Breast epithelium (tissue), 4 donors: Measurements from ENCODE around the gene MSX1. TPM values are rescaled to one million over a fixed set of nuclear protein-coding genes. Genes with fewer than 3 reads are reported as not detected.

Experiments used
- DNase-seq, 2 donors: peaks; one replicate each; pipeline ENCODE4 v3.0.0-alpha.2; 2019; ENCODE audit warnings: low spot score in 2 of 2
- H3K27ac ChIP-seq, 2 donors: fragments of 200-600 bp; sonication (generic) in 1 of 2; one replicate each; pipeline ENCODE4 v1.5.1; 2016 to 2019; ENCODE audit warnings: mild to moderate bottlenecking in 1 of 2
- H3K27me3 ChIP-seq, 2 donors: fragments of 200-600 bp; sonication (generic) in 1 of 2; one replicate each; pipeline versions ENCODE4 v1.5.1 to v1.6.0; 2017 to 2019; ENCODE audit warnings: control low read depth in 1 of 2, mild to moderate bottlenecking in 1 of 2
- H3K36me3 ChIP-seq: fragments of 200-600 bp; one replicate; pipeline ENCODE4 v1.5.1; 2019
- H3K4me1 ChIP-seq, 2 donors: fragments of 200-600 bp; sonication (generic); one replicate each; pipeline ENCODE4 v1.5.1; 2016 to 2019; ENCODE audit warnings: control low read depth in 1 of 2
- H3K4me3 ChIP-seq, 3 donors: fragments of 200-600 bp; sonication (generic); 1 replicate in 2 of 3; 2 replicates in 1 of 3; pipeline ENCODE4 v1.5.1; 2016 to 2019; ENCODE audit warnings: mild to moderate bottlenecking in 3 of 3, moderate library complexity in 2 of 3
- H3K9me3 ChIP-seq, 2 donors: fragments of 200-600 bp; sonication (generic) in 1 of 2; one replicate each; pipeline ENCODE4 v1.5.1; 2016 to 2019; ENCODE audit warnings: control low read depth in 1 of 2
- CTCF ChIP-seq, 3 donors: fragments of 450-650 bp; IDR thresholded peaks; one replicate each; pipeline ENCODE4 v1.5.1; 2016 to 2017; ENCODE audit warnings: antibody characterized with exemption in 3 of 3, mild to moderate bottlenecking in 3 of 3, moderate library complexity in 3 of 3
- POLR2A ChIP-seq: fragments of 450-650 bp; IDR thresholded peaks from one replicate; pipeline ENCODE4 v1.6.1; 2016; ENCODE audit warnings: antibody characterized with exemption, mild to moderate bottlenecking, moderate library complexity
- POLR2AphosphoS5 ChIP-seq, 3 donors: sonication (generic); formaldehyde crosslinking; IDR thresholded peaks; one replicate each; pipeline ENCODE4 v1.6.1; 2017; ENCODE audit warnings: antibody characterized with exemption in 3 of 3
- intact Hi-C: fragments of 100-400 bp; cut with DNase I; formaldehyde crosslinking; loops from one replicate; pipeline ENCODE4 v1.15.1; 2023; ENCODE audit warnings: low total_unique reads
- total RNA-seq, 3 donors: library from RNA; depleted of rRNA; stranded (reverse); fragments of >200 nt; gene quantifications; one replicate each; pipeline ENCODE4 v1.1.0, GENCODE V29; 2016

MSX1 gene
- total RNA-seq, 3 donors from 2014 or later: 5.4 to 17.9 (median 8.5) TPM

GRCh38 chr4:4870576-4871241 lies 11.2 kb downstream of the MSX1 start:
- peaks cover 0 to 7% of the 10 kb centered on the region in 2 donors for H3K4me1 ChIP-seq
- H3K4me3 ChIP-seq: no peak overlapping the region

DNA sequence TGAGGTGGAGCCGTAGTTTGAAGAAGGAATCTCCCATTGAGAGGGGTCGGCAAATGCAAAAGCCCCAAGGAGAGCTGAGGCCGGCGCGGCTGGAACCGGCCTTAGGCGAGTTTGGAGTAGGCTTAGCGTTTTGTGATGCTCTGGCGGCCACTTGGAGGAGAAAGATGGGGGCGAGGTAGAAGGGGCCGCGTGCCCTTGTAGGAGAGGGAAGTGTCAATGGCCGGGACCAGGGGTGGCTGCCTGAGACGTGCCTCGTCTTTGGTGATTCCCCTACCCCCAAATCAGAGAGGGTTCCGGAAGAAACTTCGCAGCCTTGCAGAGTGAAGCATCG lies 11.7 kb downstream of the MSX1 start:
- Histone ChIP-seq H3K4me1 (peaks cover 0 to 7% of the 10 kb centered on the region in 2 donors), H3K9me3 (no peaks in the 10 kb centered on the region), H3K4me3 (no peak overlapping the region), H3K27ac (no peak overlapping the region), H3K27me3 (peaks cover 3 to 99% of the 10 kb centered on the region in 2 donors), H3K36me3 (no peaks in the 10 kb centered on the region)
- intact Hi-C loops: no loop called here
- no peak for DNase-seq
- no peak for TF ChIP-seq POLR2A
- no peak for TF ChIP-seq CTCF (IDR thresholded peaks at IDR 0.05)
- TF ChIP-seq POLR2AphosphoS5 (IDR thresholded peaks at IDR 0.05): no peak

More at GRCh38 chr4:4870576-4871241, 11.2 kb downstream of the MSX1 start:
- Histone ChIP-seq H3K27me3 (peaks cover 3 to 99% of the 10 kb centered on the region in 2 donors), H3K27ac (no peak overlapping the region), H3K9me3 (no peaks in the 10 kb centered on the region), H3K36me3 (no peaks in the 10 kb centered on the region)
- DNase-seq: no peak
- intact Hi-C loops: no loop called here
- TF ChIP-seq CTCF (IDR thresholded peaks at IDR 0.05) (no peak), POLR2AphosphoS5 (IDR thresholded peaks at IDR 0.05) (no peak), POLR2A (no peak)

GRCh38 chr4:4871573-4872313 lies 12.3 kb downstream of the MSX1 start:
- H3K4me3 ChIP-seq: no peak overlapping the region
- TF ChIP-seq POLR2AphosphoS5 (IDR thresholded peaks at IDR 0.05) (no peak), CTCF (IDR thresholded peaks at IDR 0.05) (no peak), POLR2A (no peak)
- peaks cover 0 to 4% of the 10 kb centered on the region in 2 donors for H3K4me1 ChIP-seq
- DNase-seq: no peak
- intact Hi-C loops: no loop called here
- H3K9me3 ChIP-seq: no peaks in the 10 kb centered on the region
- H3K27ac ChIP-seq: no peak overlapping the region
- H3K36me3 ChIP-seq: no peaks in the 10 kb centered on the region
- H3K27me3 ChIP-seq: peaks cover 3 to 95% of the 10 kb centered on the region in 2 donors

GRCh38 chr4:4872314-4872903 lies 12.9 kb downstream of the MSX1 start:
- peaks cover 3 to 95% of the 10 kb centered on the region in 2 donors for H3K27me3 ChIP-seq

More at GRCh38 chr4:4872314-4872903, 12.9 kb downstream of the MSX1 start:
- Histone ChIP-seq H3K27ac (no peak overlapping the region), H3K9me3 (no peaks in the 10 kb centered on the region), H3K4me3 (no peak overlapping the region), H3K4me1 (no peaks in the 10 kb centered on the region), H3K36me3 (no peaks in the 10 kb centered on the region)
- intact Hi-C loops: no loop called here
- no peak for DNase-seq
- TF ChIP-seq POLR2A (no peak), CTCF (IDR thresholded peaks at IDR 0.05) (no peak), POLR2AphosphoS5 (IDR thresholded peaks at IDR 0.05) (no peak)
